Parietal lobe (tissue), 2 donors: ENCODE measurements around the gene PAX7. TPM values are rescaled to one million over a fixed set of nuclear protein-coding genes. Genes with fewer than 3 reads are reported as not detected.

Source experiments
- small RNA-seq: library from RNA; depleted of rRNA; stranded (forward); fragments of <200 nt; gene quantifications from one replicate; pipeline ENCODE3, GENCODE V24; 2014; ENCODE audit warnings: low replicate concordance
- total RNA-seq: library from RNA; depleted of rRNA; stranded (reverse); fragments of >200 nt; gene quantifications from one replicate; pipeline ENCODE4 v1.2.3, GENCODE V29; 2014

Gene PAX7
- total RNA-seq = not detected

DNA sequence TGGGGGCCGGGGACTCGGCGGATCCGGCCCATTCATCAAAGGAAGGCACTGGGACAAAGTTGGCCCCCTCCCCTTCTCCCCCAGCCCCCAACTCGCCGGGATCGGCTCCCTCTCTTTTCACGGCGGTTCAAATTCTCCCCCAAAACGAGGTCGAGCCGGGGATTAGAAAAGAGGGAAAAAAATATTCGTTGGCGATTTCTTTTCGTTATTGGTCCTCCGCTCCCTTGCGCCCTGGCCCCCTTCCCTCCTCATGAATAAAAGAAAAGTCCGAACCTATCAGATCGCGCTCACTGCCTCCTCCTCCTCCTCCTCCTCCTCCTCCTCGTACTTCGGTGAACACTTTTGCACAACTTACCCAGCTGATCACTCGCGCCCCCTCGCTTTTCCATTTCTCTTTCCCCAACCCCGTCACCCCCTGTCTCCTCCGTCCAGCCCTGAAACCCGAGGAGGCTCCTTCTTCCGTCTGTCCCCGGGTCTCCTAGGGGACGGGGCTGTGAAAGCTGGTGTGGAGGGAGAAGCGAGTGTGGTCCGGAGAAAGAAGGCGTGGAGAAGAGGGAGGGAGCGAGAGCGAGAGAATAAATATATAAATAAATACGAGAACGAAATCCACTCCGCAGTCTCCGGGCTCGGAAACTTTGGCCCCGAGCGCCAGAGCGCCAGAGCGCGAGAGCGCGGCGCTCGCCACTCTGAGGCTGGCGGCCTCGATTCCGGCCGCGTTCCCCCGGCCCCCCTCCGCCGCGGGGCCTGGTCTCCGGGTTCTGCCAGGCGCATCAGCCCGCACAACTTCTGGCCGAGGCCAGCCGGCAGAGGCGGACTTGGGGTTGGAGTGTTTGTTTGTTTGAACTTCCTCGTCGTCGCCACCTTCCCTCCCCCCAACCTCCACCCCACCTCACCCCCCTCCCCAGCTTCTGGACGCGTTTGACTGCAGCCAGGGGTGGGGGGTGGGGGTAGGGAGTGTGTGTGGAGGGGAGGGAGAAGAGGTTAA, at the start of gene PAX7:
PAX7 (plus strand) TSS at position 336 of the 985 bp plus-strand sequence. CDS start 758 bp downstream, outside the sequence.

Small RNAs within 50 kb of the gene (small RNA-seq; reads per million reads assigned to genes)
- gene AL031737.1 = not detected

Other genes starting within 250 kb of the PAX7 start
- not detected for gene KLHDC7A, start 149.9 kb upstream of the PAX7 start, total RNA-seq
- not detected for gene TAS1R2, start 228.8 kb downstream of the PAX7 start, total RNA-seq